SJSA1 (cell line): ENCODE measurements around the gene IL9R. TPM values are rescaled to one million over a fixed set of nuclear protein-coding genes. Genes with fewer than 3 reads are reported as not detected.
"Not testable (repeated sequence)": the region's sequence is repeated elsewhere in the genome, so short reads cannot be mapped to it uniquely, and the experiment has no call there.

ENCODE experiments used
- DNase-seq, 2 experiments: peaks; one replicate each; pipeline ENCODE4 v3.0.0-alpha.2; 2015 to 2020; ENCODE audit warnings: low spot score in 2 of 2, low read depth in 1 of 2
- H3K27ac ChIP-seq: fragments of 250-450 bp; sonication (Bioruptor Pico); 2 replicates; pipeline ENCODE4 v1.5.1; 2020; ENCODE audit warnings: mild to moderate bottlenecking, moderate library complexity
- H3K27me3 ChIP-seq: fragments of 250-450 bp; sonication (Bioruptor Pico); replicated peaks from 2 replicates; pipeline ENCODE4 v1.5.1; 2020; ENCODE audit warnings: mild to moderate bottlenecking, moderate library complexity
- H3K36me3 ChIP-seq: fragments of 250-450 bp; sonication (Bioruptor Pico); 2 replicates; pipeline ENCODE4 v1.5.1; 2020; ENCODE audit warnings: mild to moderate bottlenecking
- H3K4me1 ChIP-seq: fragments of 250-450 bp; sonication (Bioruptor Pico); replicated peaks from 2 replicates; pipeline ENCODE4 v1.6.1; 2021; ENCODE audit warnings: mild to moderate bottlenecking
- H3K4me3 ChIP-seq: fragments of 250-450 bp; sonication (Bioruptor Pico); 2 replicates; pipeline ENCODE4 v1.5.1; 2020; ENCODE audit warnings: mild to moderate bottlenecking
- H3K9me3 ChIP-seq: fragments of 250-450 bp; sonication (Bioruptor Pico); replicated peaks from 2 replicates; pipeline ENCODE4 v1.5.1; 2020; ENCODE audit warnings: mild to moderate bottlenecking
- total RNA-seq: library from RNA; depleted of rRNA; stranded (reverse); fragments of >200 nt; shearing (Covaris generic); gene quantifications from 2 replicates; pipeline ENCODE4 v1.2.3, GENCODE V29; 2014; rRNA removed

The IL9R gene
- total RNA-seq, 1 experiment from 2014 or later = not detected

DNA sequence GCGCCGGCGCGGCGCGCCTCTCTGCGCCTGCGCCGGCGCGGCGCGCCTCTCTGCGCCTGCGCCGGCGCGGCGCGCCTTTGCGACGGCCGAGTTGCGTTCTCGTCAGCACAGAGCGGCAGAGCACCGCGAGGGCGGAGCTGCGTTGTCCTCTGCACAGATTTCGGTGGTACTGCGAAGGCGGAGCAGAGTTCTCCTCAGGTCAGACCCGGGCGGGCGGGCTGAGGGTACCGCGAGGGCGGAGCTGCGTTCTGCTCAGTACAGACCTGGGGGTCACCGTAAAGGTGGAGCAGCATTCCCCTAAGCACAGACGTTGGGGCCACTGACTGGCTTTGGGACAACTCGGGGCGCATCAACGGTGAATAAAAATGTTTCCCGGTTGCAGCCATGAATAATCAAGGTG, 31.8 kb downstream of the IL9R start:
- not testable (repeated sequence) for DNase-seq, H3K27ac ChIP-seq, H3K27me3 ChIP-seq, H3K4me3 ChIP-seq, H3K4me1 ChIP-seq, H3K36me3 ChIP-seq, H3K9me3 ChIP-seq

- H3K9me3 ChIP-seq, H3K4me3 ChIP-seq, H3K4me1 ChIP-seq, H3K36me3 ChIP-seq, DNase-seq, H3K27me3 ChIP-seq, H3K27ac ChIP-seq: not testable (repeated sequence)
Measured at GRCh38 chrX:156029707-156030442, 32.4 kb downstream of the IL9R start.

DNA sequence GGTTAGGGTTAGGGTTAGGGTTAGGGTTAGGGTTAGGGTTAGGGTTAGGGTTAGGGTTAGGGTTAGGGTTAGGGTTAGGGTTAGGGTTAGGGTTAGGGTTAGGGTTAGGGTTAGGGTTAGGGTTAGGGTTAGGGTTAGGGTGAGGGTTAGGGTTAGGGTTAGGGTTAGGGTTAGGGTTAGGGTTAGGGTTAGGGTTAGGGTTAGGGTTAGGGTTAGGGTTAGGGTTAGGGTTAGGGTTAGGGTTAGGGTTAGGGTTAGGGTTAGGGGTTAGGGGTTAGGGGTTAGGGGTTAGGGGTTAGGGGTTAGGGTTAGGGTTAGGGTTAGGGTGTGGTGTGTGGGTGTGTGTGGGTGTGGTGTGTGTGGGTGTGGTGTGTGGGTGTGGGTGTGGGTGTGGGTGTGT, 33.0 kb downstream of the IL9R start:
- H3K4me1 ChIP-seq, H3K9me3 ChIP-seq, H3K36me3 ChIP-seq, H3K27ac ChIP-seq, H3K4me3 ChIP-seq, DNase-seq, H3K27me3 ChIP-seq: not testable (repeated sequence)

Other genes starting within 250 kb of the IL9R start
- gene VAMP7, start 116.4 kb upstream of the IL9R start, total RNA-seq = 68.0 and 86.1 TPM in 2 replicates